HT-29 (cell line): ENCODE data around the gene TTC28. TPM values are rescaled to one million over a fixed set of nuclear protein-coding genes. Genes with fewer than 3 reads are reported as not detected.

Experiments
- DNase-seq: peaks from one replicate; pipeline ENCODE4 v3.0.0-alpha.2; 2015; ENCODE audit warnings: low spot score
- total RNA-seq: library from RNA; depleted of rRNA; stranded (reverse); fragments of >200 nt; shearing (Covaris generic); gene quantifications from 2 replicates; pipeline ENCODE4 v1.2.3, GENCODE V29; 2014

Gene TTC28
- total RNA-seq, 1 experiment from 2014 or later, result not detected

DNA sequence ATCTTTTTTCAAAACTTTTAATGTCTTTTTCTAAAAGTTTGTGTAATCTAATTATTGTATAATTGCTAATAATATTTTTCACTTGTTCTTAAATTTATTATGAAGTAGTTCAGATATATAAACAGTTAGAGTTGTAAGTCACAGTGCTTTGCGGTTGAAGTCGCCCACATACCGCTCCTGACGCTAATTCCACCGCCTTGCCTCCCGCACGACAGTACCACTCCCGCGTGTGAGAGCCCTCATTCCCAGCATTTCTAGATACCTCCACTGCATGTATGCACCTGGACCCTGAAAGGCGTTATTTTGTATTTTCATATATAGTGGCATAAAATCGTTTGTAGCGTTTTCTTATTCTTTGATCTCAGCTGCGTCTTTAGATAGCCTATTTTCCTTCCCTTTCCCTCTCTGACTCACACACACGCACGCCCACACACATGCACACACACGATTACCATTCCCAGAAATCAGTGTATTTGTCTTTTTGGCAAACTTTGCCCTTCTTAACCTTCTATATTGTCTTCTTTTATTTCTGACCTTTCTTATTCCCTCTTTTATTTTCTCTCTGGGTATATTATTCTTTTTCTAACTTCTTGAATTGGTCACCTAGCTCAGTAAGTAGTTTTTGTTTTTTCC lies 704.1 kb downstream of the TTC28 start:
- no peak for DNase-seq

DNA sequence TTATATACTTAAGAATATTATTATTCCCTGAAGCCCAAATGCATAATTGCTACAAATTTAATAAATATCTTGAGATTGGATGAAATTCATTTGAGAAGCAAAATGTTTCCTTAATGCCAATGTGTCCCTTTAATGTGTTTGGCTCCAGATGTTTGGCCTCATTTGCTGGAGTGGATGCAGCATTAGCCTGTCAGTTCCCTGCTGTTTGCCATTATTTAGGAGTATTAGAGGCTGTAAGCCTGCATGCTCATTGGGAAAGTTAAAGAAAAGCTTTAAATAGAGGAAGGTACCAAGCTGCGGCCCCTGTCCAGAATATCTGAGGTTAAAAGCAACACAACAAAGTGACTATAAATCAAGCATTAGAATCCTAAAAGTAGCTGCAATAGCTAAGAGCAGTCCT lies 705.8 kb downstream of the TTC28 start:
- no peak for DNase-seq

DNA sequence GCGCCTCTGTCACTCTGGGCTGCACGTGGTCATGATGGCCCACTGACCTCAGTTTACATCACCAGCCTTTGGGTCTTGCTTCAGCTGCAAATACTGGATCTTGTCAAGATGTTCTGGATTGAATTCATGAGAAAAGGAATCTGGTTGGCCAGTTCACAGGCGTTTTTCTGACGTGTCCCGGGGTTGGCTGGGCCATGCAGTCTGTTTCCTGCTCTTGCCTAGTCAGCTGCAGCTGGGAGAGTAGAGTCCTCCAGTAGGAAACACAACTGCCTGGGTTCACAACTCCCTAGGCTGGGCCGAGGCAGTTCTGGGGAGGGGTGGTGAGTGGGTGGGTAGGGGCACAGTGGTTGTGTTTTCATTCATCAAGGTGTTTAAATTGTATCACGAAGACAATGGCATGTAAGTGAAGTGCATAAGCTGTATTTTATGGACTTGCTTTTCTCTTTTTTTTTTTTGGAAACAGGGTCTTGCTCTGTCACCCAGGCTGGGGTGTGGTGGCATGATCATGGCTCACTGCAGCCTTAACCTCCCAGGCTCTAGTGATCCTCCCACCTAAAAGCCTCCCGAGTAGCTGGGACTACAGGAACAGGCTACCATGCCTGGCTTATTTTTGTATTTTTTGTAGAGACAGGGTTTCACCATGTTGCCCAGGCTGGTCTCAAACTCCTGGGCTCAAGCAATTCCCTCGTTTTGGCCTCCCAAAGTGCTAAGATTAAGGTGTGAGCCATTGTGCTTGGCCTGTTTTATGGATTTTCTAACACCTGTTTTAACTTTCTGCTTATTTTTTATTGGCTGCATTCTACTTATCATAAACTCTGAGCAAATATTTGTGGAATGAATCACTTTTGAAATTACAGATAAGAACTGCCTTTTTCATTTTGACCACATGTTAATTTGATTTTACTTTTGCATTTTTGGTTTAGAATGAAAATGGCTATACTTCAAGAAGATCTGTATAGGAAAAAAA lies 706.6 kb downstream of the TTC28 start:
- no peak for DNase-seq

DNA sequence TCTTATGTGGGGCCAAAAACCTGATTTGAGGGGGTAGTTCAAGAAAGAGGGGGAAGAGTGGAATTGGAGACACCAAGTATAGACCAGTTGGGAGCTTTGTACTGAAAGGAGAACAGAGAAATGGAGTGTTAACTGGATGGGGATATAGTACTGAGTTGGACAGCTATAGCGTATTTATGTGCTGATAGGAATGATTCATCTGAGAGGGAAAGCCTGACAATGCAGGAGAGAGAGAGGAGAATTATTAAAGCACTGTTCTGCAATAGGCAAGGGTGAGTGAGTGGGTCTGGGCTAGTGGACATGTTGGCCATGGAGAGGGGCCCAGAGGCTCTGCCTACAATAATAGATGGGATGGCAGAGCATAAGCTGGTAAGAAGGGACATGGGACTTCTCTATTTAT lies 707.7 kb downstream of the TTC28 start:
- no peak for DNase-seq

DNA sequence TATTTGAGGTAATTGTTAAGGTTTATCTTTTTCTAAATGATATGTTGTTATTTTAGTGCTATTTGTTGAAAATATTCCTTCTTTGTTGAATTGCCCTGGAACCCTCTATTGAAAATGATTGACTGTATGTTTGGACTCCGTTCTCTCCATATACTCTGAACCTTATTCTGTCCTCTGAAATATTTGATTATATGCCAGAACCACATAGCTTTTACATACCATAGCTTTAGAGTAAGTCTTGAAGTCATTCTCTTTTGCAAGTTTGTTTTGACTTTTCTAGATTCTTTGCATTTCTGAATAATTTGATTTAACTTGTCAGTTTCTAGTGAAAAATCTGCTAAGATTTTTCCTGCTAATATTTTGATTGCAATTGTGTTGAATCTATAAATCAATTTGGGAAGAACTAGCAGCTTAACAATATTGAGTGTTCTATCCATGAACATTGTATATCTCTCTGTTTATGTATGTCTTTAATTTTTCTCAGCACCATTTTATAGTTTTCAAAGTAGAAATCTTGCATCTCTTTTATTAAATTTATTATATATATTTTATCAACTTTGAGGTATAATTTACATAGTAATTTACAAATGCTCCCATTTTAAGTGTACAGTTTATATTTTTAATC lies 708.9 kb downstream of the TTC28 start:
- DNase-seq, result no peak

DNA sequence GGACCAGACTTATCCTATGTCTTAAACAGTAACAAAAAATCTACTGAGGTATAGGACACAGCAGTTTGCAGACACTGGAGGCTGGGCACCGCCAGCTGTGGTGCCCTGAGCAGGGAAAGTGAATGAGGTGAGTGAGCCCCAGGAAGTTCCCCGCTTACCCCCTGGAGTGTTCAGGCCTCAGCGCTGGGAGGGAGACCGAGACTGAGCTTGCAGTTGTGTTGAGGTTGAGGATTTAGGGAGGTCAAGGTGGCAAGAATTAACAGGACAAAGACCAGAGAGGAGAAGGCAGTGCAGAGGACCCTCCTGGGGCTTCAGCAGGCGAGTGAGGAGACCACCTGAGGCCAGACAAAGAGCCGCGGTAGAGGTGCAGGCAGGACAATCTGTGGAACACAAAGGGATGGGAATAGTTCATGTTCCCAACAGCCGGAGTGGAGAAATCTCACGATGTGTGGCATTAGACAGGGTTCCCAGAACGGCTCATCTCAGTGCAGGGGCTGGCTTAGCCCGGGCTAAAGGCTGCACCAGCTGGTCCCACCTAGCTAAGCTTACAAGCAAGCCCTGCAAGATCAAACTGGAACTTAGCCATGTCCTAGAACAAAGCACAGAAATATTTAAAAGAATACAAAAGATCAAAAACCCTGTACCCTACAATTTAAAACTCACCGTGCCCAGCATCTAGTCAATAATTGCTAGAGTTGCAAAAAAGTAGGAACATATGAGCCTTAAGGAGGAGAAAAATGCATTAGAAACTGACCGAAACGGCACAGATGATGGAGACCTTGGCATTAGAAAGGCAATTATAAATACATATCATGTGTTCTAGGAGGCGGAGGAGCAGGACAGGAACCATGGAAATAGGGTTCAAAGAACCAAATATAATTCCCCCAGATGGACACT lies 713.2 kb downstream of the TTC28 start:
- no peak for DNase-seq

DNA sequence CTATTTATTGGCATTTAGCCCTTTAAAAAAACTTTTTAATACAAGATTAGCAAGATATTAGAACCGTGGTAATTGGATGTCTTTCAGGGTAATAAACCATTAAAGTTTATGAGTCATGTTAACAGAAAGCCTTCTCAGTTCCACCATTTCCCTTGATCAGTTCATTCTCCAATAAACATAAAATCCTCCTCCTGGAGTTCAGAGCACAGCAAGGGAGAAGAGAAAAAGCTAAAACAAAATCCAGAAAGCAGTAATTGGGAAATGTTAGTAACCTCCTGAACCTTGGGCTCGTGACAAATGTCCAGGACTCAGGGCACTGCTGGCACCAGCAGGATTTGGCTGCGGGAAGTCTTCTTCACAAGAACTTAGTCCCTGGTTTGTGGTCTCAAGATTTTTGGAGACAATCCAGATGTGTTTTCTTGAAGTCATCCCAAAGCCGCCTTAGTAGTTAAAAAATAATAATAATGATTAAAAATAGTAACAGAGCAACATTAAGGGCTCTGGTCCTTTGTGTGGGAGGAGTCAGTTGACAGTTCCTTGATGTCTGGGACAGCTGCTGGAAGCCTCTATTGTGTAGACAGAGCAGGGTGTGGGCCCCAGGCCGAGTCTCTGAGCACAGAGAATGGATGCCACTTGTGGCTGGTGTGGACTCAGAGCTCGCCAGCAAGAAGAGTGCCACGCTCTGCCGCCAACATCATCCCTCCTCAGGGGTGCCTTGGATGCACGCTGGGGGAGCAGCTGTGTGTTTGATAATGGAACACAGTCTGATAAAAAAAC lies 717.2 kb downstream of the TTC28 start:
- DNase-seq, result no peak

DNA sequence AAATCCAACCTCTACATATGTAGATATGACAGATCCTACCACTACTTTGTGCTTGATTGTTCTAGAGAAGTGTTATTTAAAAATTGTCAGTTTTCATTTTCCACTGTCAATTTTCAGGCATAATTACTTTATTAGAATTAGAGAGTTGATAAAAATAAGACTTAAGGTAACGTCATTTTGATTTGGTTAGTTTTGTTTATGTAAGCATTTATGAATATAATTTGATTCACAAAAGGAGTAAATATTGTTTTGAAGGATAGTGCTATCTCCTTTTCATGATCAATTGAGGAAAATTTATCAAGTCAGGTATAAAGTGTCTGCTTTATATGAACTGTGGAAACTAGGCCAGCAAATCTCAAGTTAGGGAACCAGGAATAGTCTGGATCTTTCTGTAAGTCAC lies 718.0 kb downstream of the TTC28 start:
- DNase-seq, result no peak

DNA sequence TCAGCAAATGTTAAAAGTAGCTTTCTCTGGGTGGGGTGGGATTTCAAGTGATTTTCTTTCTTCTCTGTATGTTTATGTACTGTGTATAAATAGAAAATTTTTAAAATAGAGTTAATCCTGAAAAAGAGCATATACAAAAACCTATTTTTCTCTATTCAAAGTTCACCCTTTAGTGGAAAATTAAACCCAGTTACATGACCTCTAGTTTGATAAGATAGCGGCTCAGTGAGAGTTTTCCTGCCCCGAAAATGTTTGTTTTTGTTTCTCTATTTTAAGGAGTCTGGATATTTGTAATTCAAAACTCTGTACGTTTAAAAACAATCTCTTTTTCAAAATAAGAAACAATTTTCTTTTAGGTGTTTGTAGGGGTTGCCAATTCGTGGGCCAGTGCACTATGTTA lies 718.5 kb downstream of the TTC28 start:
- no peak for DNase-seq

DNA sequence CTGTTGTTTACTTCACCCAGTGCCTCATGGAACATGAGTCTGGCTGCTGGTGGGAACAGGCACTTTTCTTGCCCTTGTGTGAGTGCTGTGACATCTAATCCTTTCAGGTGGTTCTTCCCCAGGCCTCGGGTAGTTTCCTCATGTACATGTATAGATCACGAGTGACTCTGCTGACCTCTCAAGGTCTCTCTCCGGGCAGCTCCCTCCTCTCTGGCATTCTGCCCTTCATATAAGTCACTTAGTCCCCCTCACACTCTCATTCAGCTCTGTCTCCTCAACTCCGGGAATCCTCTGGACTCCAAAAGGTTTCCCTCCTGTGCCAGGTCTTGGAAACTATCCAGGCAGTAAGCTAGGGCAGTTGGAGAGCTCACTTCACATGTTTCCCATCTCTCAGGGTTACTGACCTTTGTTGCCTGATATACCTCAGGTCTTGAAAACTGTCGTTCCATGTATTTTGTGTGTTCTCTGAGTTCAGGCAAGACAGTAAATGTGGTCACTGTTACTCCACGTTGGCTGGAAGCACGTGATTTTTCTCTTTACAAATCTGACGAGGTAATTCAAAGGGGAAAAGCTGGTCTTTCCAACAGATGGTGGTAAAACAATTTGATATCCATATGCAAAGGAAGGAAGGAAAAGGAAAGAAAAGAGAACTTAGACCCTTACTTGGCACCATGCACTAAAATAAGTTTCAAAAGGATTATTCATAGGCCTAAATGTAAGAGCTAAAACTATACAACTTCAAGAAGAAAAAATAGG lies 720.1 kb downstream of the TTC28 start:
- no peak for DNase-seq

DNA sequence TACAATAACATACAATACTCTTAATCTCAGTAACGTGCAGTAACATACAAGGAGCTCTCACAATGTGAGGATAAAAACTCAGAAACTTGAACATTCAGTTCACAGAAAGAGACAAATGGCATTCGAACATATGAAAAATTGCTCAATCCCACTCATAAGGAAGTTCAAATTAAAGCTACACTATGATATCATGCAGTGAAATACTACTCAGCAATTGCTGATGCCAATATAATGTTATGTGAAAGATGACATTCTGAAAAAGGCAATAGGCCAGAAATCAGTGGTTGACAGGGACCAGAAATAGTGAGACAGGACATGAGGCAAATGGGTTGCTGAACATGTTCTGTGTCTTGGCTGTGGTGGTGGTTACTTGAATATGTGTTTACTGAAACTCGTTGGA lies 726.9 kb downstream of the TTC28 start:
- DNase-seq, result no peak

DNA sequence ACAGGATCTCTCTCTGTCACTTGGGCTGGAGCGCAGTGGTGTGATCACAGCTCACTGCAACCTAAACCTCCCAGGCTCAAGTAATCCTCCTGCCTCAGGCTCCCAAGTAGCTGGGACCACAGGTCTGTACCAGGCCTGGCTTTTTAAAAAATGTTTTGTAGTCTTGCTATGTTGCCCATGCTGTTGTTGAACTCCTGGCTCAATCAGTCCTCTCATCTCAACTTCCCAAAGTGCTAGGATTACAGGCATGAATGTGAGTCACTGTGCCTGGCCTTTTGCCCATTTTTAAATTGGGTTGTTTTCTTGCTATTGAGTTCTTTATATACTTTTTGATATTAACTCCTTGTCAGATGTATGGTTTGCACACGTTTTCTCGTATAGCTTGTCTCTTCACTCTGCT lies 727.5 kb downstream of the TTC28 start:
- DNase-seq, result no peak

DNA sequence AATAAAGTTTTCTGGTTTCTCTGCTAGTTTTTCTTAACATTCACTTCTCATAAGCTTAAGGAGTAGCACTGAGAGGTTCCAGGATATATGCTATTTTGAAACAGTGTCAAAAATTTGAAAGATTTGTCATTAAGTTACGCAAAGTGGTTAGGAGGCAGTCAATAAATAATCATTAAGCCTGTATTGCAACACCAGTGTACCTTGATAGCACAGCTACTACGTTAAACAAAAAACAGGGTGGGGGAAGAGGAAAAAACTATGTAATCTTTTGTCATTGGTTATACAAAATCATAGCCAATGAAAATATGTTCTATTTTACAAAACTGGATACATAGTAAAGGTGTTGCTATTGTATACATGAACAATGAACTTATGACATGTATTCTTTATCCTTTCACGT lies 730.2 kb downstream of the TTC28 start:
- DNase-seq, result no peak

DNA sequence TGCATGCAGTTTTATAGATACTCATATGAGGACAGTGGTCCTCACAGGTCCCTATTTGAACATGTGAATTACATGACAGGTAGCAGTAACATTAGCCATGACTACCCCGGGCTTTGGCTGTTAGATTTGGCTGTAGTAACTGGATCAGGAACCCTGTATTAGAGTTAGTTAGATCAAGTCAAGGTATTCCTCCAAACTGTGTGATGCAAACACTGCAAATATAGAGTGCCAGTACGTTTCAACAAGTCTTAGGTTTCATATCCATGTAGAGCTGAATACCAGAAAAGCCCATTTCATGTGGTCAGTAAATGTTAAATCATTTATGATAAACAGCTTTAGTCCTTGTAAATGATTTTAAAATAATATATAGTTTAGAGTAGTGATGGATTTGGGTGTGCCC lies 731.1 kb downstream of the TTC28 start:
- no peak for DNase-seq

DNA sequence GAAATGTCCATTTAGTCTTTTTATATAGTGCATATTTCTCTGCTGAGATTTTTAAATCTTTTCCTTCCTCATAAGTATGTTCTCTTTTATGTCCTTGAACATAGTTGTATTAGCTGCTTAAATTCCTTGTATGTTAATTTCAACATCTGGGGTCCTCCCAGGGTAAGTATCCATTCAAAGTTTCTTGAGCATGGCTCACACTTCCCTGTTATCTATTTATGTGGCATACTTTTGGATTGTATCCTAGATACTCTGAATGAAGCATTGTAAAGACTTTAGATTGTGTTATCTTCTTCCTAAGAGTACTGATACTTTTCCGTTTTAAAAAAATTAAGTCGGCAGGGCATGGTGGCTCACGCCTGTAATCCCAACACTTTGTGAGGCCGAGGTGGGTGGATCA lies 732.2 kb downstream of the TTC28 start:
- DNase-seq, result no peak

DNA sequence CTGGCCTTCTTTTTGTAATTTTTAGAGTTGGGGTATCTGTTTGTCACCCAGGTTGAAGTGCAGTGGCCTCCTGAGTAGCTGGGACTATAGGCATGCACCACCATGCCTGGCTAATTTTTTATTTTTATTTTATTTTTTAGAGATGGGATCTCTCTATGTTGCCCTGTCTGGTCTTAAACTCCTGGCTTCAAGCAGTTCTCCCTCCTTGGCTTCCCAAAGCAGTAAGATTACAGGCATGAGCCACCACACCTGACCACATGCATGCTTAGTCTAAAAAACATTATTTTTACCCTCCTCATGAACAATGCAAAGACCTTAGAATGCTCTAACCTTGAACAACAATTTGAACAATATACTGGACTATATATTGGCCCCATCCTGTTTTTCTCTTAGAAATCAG lies 738.5 kb downstream of the TTC28 start:
- no peak for DNase-seq

DNA sequence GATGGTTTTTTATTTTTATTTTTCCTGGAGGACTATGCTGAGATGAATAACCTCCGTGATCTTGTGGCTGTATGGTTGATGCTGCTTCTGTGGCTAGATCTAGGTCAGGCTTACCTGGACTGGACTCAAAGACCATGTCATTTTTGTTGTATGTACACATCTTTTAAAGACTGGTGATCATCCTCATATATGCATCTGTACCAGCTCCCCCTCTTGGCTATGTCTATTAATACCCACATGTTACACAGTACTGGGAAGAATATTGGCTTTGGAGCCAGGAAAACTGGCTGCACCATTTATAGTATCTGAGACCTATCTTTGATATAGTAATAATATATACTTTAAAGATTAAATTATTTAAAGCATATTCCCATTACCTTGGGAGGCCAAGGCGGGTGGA lies 742.2 kb downstream of the TTC28 start:
- DNase-seq, result no peak

DNA sequence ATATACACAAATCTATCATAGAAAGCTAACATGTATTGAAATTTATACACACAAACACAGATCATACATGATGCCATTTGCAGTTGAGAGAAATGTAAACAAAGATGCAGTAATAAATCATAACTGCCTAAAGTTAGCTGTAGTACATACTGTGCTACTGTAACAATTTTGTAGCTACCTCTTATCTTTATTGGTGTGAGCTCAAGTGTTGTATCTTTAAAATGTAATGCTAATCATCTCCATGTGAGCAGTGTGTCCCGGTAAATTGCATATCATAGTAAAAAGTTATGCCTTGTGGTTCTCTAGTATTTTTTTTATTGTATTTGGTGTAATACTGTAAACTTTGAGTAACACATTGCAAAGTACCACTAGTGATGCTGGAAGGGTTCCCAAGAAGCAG lies 743.7 kb downstream of the TTC28 start:
- DNase-seq, result no peak

DNA sequence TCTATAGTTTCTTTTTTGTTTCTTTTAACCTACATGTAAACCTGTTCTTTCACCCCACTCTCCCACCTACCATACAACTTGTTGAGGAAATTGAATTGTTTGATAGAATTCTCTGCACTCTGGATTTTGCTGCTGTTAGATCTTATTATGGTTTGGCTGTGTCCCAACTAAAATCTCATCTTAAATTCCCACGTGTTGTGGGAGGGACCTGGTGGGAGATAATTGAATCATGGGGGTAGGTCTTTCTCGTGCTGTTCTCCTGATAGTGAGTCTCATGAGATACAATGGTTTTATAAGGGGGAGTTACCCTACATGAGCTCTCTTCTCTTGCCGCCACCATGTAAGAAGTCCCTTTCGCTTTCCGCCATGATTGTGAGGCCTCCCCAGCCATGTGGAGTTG lies 745.6 kb downstream of the TTC28 start:
- DNase-seq, result no peak
